ENCODE results near the gene ADGRV1.
"Not testable (repeated sequence)": the region's sequence is repeated elsewhere in the genome, so short reads cannot be mapped to it uniquely, and the experiment has no call there.

The ADGRV1 gene

GRCh38 chr5:90657030-90657429 is 98.4 kb downstream of the ADGRV1 start:
- Histone ChIP-seq H3K4me1 (ENCODE audit: insufficient read depth, low read length) (no peaks in the 10 kb centered on the region), H2AFZ (ENCODE audit: low read depth, low read length) (no peak overlapping the region), H3K4me2 (ENCODE audit: insufficient read depth, low read length) (no peak overlapping the region), H3K36me3 (ENCODE audit: insufficient read depth, low read length) (no peaks in the 10 kb centered on the region), H3K27me3 (ENCODE audit: insufficient read depth, low read length, poor library complexity) (no peaks in the 10 kb centered on the region), H4K20me1 (ENCODE audit: insufficient read depth, low read length) (no peaks in the 10 kb centered on the region), H3K9ac (ENCODE audit: low read depth, low read length) (no peak overlapping the region), H3K27ac (ENCODE audit: low read length) (no peak overlapping the region), H3K4me3 (ENCODE audit: low read depth in 1 of 2, low read length in 2 of 2) (no peak overlapping the region), H3K9me3 (ENCODE audit: insufficient read depth, low read length, severe bottlenecking) (no peaks in the 10 kb centered on the region), H3K79me2 (ENCODE audit: insufficient read depth, low read length) (no peaks in the 10 kb centered on the region)
- no peak for ATAC-seq (ENCODE audit: insufficient read depth, low read depth)
- no peak for DNase-seq
- TF ChIP-seq EZH2 (IDR thresholded peaks at IDR 0.05; ENCODE audit: borderline replicate concordance, low read depth, low read length, severe bottlenecking) (no peak), CTCF (IDR thresholded peaks at IDR 0.05; ENCODE audit: borderline replicate concordance, extremely low read depth, low read length, poor library complexity, severe bottlenecking) (no peak)

- no peak overlapping the region for H3K27ac ChIP-seq (ENCODE audit: low read length)
- no peak for TF ChIP-seq EZH2 (IDR thresholded peaks at IDR 0.05; ENCODE audit: borderline replicate concordance, low read depth, low read length, severe bottlenecking)
- no peak for TF ChIP-seq CTCF (IDR thresholded peaks at IDR 0.05; ENCODE audit: borderline replicate concordance, extremely low read depth, low read length, poor library complexity, severe bottlenecking)
- ATAC-seq (ENCODE audit: insufficient read depth, low read depth) (no peak), DNase-seq (no peak)
- H3K4me3 ChIP-seq (ENCODE audit: low read depth in 1 of 2, low read length in 2 of 2): no peak overlapping the region
- no peak overlapping the region for H3K9ac ChIP-seq (ENCODE audit: low read depth, low read length)
- no peaks in the 10 kb centered on the region for H3K27me3 ChIP-seq (ENCODE audit: insufficient read depth, low read length, poor library complexity)
- H3K4me1 ChIP-seq (ENCODE audit: insufficient read depth, low read length): no peaks in the 10 kb centered on the region
- H3K9me3 ChIP-seq (ENCODE audit: insufficient read depth, low read length, severe bottlenecking): no peaks in the 10 kb centered on the region
- H3K36me3 ChIP-seq (ENCODE audit: insufficient read depth, low read length): no peaks in the 10 kb centered on the region
- no peaks in the 10 kb centered on the region for H3K79me2 ChIP-seq (ENCODE audit: insufficient read depth, low read length)
- no peaks in the 10 kb centered on the region for H4K20me1 ChIP-seq (ENCODE audit: insufficient read depth, low read length)
- H3K4me2 ChIP-seq (ENCODE audit: insufficient read depth, low read length): no peak overlapping the region
- H2AFZ ChIP-seq (ENCODE audit: low read depth, low read length): no peak overlapping the region
These were observed 99.2 kb downstream of the ADGRV1 start for GRCh38 chr5:90657788-90658187.

GRCh38 chr5:90658620-90659019 is 100.0 kb downstream of the ADGRV1 start:
- Histone ChIP-seq H3K9me3 (ENCODE audit: insufficient read depth, low read length, severe bottlenecking) (no peaks in the 10 kb centered on the region), H3K9ac (ENCODE audit: low read depth, low read length) (no peak overlapping the region), H3K4me2 (ENCODE audit: insufficient read depth, low read length) (no peak overlapping the region), H3K4me3 (ENCODE audit: low read depth in 1 of 2, low read length in 2 of 2) (no peak overlapping the region), H3K27ac (ENCODE audit: low read length) (no peak overlapping the region), H3K4me1 (ENCODE audit: insufficient read depth, low read length) (no peaks in the 10 kb centered on the region), H3K27me3 (ENCODE audit: insufficient read depth, low read length, poor library complexity) (no peaks in the 10 kb centered on the region), H3K36me3 (ENCODE audit: insufficient read depth, low read length) (no peaks in the 10 kb centered on the region), H3K79me2 (ENCODE audit: insufficient read depth, low read length) (no peaks in the 10 kb centered on the region), H4K20me1 (ENCODE audit: insufficient read depth, low read length) (no peaks in the 10 kb centered on the region), H2AFZ (ENCODE audit: low read depth, low read length) (no peak overlapping the region)
- ATAC-seq (ENCODE audit: insufficient read depth, low read depth) (no peak), DNase-seq (no peak)
- TF ChIP-seq EZH2 (IDR thresholded peaks at IDR 0.05; ENCODE audit: borderline replicate concordance, low read depth, low read length, severe bottlenecking) (no peak), CTCF (IDR thresholded peaks at IDR 0.05; ENCODE audit: borderline replicate concordance, extremely low read depth, low read length, poor library complexity, severe bottlenecking) (no peak)

- not testable (repeated sequence) for H2AFZ ChIP-seq (ENCODE audit: low read depth, low read length); H3K4me3 ChIP-seq (ENCODE audit: low read depth in 1 of 2, low read length in 2 of 2); H3K27ac ChIP-seq (ENCODE audit: low read length); H3K27me3 ChIP-seq (ENCODE audit: insufficient read depth, low read length, poor library complexity); H3K9ac ChIP-seq (ENCODE audit: low read depth, low read length); ATAC-seq (ENCODE audit: insufficient read depth, low read depth); H3K4me2 ChIP-seq (ENCODE audit: insufficient read depth, low read length); H4K20me1 ChIP-seq (ENCODE audit: insufficient read depth, low read length); H3K36me3 ChIP-seq (ENCODE audit: insufficient read depth, low read length); H3K79me2 ChIP-seq (ENCODE audit: insufficient read depth, low read length); H3K9me3 ChIP-seq (ENCODE audit: insufficient read depth, low read length, severe bottlenecking); DNase-seq; H3K4me1 ChIP-seq (ENCODE audit: insufficient read depth, low read length)
These were observed 109.5 kb downstream of the ADGRV1 start for GRCh38 chr5:90668079-90668565.

All from DND-41 (cell line).